ENCODE data around the gene SLC28A3. TPM values are rescaled to one million over a fixed set of nuclear protein-coding genes. Genes with fewer than 3 reads are reported as not detected.

Gene SLC28A3
- total RNA-seq, 1 donor from 2014 or later, result 0.21 TPM

DNA sequence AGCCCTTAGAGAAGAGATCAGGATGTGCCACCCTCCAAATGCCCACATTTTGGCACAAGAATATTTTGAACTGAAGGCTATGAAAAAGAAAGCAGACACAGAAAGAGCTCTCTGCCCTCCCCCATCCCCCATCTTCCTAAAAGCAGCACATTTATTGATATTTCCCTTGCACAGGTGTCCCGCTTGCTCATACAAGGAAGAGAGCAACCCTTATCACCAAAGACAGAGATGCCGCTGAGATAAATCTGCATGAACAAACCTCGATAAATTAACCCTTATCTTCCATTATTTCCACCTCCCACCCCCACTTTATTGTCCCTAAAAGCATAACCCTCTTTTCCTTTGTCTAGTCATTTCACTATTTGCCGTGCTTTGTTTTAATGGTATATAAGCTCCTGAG lies 1.8 kb downstream of the SLC28A3 start:
- TF ChIP-seq, protein P1, sequence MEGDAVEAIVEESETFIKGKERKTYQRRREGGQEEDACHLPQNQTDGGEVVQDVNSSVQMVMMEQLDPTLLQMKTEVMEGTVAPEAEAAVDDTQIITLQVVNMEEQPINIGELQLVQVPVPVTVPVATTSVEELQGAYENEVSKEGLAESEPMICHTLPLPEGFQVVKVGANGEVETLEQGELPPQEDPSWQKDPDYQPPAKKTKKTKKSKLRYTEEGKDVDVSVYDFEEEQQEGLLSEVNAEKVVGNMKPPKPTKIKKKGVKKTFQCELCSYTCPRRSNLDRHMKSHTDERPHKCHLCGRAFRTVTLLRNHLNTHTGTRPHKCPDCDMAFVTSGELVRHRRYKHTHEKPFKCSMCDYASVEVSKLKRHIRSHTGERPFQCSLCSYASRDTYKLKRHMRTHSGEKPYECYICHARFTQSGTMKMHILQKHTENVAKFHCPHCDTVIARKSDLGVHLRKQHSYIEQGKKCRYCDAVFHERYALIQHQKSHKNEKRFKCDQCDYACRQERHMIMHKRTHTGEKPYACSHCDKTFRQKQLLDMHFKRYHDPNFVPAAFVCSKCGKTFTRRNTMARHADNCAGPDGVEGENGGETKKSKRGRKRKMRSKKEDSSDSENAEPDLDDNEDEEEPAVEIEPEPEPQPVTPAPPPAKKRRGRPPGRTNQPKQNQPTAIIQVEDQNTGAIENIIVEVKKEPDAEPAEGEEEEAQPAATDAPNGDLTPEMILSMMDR (IDR thresholded peaks at IDR 0.05; ENCODE audit: insufficient read depth, low read length, poor library complexity, severe bottlenecking), result no peak
- H3K27me3 ChIP-seq (ENCODE audit: control insufficient read depth, insufficient read depth, low read length), result no peaks in the 10 kb centered on the region
- no peak for DNase-seq (ENCODE audit: low read depth)
- no peaks in the 10 kb centered on the region for H3K36me3 ChIP-seq (ENCODE audit: control insufficient read depth, insufficient read depth, low read length)
- no peak overlapping the region for H3K4me3 ChIP-seq (ENCODE audit: low read depth, low read length)

DNA sequence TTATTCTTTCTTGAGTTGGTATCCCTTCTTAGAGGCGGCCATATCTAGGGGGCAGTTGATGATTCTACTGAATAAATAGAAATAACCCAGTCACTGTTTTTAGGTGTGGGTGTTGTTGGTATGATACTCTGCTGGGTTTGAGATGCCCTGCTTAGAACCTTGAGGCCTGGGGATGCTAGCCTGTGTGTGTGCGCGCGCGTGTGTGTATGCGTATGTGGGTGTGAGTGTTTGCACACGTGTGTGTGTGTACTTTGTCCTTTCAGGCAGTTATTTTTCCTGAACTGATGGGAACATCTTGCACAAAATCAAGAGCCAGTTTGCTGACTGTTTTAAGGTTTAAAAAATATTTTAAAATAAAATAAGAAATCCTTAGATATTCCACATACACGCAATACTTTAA lies 3.3 kb downstream of the SLC28A3 start:
- H3K36me3 ChIP-seq (ENCODE audit: control insufficient read depth, insufficient read depth, low read length), result no peaks in the 10 kb centered on the region
- no peak for DNase-seq (ENCODE audit: low read depth)
- H3K4me3 ChIP-seq (ENCODE audit: low read depth, low read length), result no peak overlapping the region
- TF ChIP-seq, protein P1 (IDR thresholded peaks at IDR 0.05; ENCODE audit: insufficient read depth, low read length, poor library complexity, severe bottlenecking), result no peak
- H3K27me3 ChIP-seq (ENCODE audit: control insufficient read depth, insufficient read depth, low read length), result no peaks in the 10 kb centered on the region

DNA sequence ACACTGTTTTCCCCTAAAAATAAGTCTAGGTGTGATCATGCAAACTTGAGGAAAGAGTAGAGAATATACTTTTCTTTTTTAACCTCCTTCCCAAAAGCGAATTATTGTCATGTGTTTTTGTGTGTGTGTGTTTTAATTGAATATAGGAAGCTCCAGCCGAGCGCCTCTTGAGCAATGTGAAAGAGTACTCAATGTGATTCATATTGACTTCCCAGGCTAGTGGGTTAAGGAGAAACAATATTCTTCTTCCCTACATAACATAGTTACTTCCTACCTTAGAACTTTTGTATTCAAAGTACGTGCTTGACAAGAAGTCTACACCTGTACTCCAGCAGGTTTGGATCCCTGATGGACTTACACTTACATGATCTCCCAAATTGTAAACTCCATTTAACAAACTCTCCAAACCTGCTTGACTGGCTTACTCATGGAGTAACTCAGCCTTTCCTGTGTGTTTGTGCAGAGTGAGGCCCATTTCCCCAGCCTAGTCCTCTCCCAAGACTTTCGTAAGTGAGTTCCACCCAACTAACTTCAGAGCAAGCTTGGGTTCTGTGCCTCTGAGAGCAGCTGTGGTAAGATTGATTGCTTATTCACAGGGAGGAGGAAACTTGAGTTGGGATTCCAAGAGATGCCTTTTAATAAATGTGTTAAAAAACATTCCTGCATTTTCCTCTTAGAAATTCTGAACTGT lies 9.3 kb downstream of the SLC28A3 start:
- peak; percentile 34 for DNase-seq (ENCODE audit: low read depth)
- Histone ChIP-seq H3K27me3 (ENCODE audit: control insufficient read depth, insufficient read depth, low read length) (no peaks in the 10 kb centered on the region), H3K4me3 (ENCODE audit: low read depth, low read length) (no peak overlapping the region), H3K36me3 (ENCODE audit: control insufficient read depth, insufficient read depth, low read length) (no peaks in the 10 kb centered on the region)
- TF ChIP-seq, protein P1 (IDR thresholded peaks at IDR 0.05; ENCODE audit: insufficient read depth, low read length, poor library complexity, severe bottlenecking), result no peak

DNA sequence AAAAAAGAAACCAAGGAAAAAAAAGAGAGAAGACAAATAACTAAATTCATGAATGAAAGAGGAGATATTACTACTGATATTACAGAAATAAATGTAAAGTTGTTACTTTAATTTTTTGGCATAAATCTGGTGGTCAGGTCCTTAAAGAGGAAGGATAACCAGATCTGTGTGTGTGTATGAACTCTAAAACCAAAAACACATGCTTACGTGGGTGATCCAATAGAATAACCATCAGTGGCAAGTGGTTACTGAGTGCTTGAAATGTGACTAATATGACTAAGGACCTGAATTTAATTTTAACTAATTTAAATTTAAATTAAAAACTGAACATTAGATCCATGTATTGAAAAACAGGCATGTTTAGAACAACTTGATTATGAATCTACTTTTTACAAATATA lies 10.3 kb downstream of the SLC28A3 start:
- no peak for DNase-seq (ENCODE audit: low read depth)
- no peaks in the 10 kb centered on the region for H3K27me3 ChIP-seq (ENCODE audit: control insufficient read depth, insufficient read depth, low read length)
- TF ChIP-seq, protein P1 (IDR thresholded peaks at IDR 0.05; ENCODE audit: insufficient read depth, low read length, poor library complexity, severe bottlenecking), result no peak

DNA sequence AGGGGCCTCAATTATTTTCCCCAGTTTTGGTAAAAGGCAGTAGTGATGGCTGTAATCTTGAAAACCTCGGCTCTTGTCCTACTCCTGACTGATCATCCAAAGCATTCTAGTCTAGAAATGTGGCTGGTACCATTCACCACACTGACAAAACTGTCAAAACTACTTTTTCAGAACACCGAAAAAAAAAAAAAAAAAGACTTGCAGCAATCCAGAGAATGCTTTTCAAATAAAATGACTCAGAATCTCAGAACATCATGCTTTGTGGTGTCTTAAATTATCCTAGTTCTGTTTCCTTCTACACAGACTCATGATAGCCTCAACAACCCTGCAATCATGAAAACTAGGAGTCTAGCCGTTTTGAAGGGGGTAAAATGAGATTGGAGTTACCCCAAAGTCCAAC lies 13.4 kb downstream of the SLC28A3 start:
- no peak for DNase-seq (ENCODE audit: low read depth)

More for the DNA sequence above, 10.3 kb downstream of the SLC28A3 start:
- H3K36me3 ChIP-seq (ENCODE audit: control insufficient read depth, insufficient read depth, low read length), result no peaks in the 10 kb centered on the region
- no peak overlapping the region for H3K4me3 ChIP-seq (ENCODE audit: low read depth, low read length)

More for the DNA sequence above, 13.4 kb downstream of the SLC28A3 start:
- no peaks in the 10 kb centered on the region for H3K27me3 ChIP-seq (ENCODE audit: control insufficient read depth, insufficient read depth, low read length)
- TF ChIP-seq, protein P1 (IDR thresholded peaks at IDR 0.05; ENCODE audit: insufficient read depth, low read length, poor library complexity, severe bottlenecking), result no peak
- no peaks in the 10 kb centered on the region for H3K36me3 ChIP-seq (ENCODE audit: control insufficient read depth, insufficient read depth, low read length)
- no peak overlapping the region for H3K4me3 ChIP-seq (ENCODE audit: low read depth, low read length)
